NCI-H1417 treated with DMSO at 0.1 percent for 48 hours (cell line): ENCODE data around the gene CFAP52.
"Not testable (repeated sequence)": the region's sequence is repeated elsewhere in the genome, so short reads cannot be mapped to it uniquely, and the experiment has no call there.

Source experiments
- DNase-seq: peaks from one replicate; lab custom pipeline; 2025; lab: John Stamatoyannopoulos, UW

CFAP52 gene

GRCh38 chr17:9646546-9646885 lies 70.1 kb downstream of the CFAP52 start:
- no peak for DNase-seq

GRCh38 chr17:9647014-9647413 lies 70.6 kb downstream of the CFAP52 start:
- DNase-seq: no peak

- DNase-seq: no peak
Measured at GRCh38 chr17:9648521-9649110, 72.2 kb downstream of the CFAP52 start.

GRCh38 chr17:9658593-9659211 lies 82.3 kb downstream of the CFAP52 start:
- no peak for DNase-seq

GRCh38 chr17:9661027-9661426 lies 84.6 kb downstream of the CFAP52 start:
- DNase-seq: no peak

- DNase-seq: not testable (repeated sequence)
Measured at GRCh38 chr17:9663511-9663910, 87.1 kb downstream of the CFAP52 start.

GRCh38 chr17:9666461-9667050 lies 90.1 kb downstream of the CFAP52 start:
- DNase-seq: no peak

- DNase-seq: no peak
Measured at GRCh38 chr17:9668517-9668916, 92.1 kb downstream of the CFAP52 start.

- DNase-seq: no peak
Measured at GRCh38 chr17:9669551-9670008, 93.1 kb downstream of the CFAP52 start.

- no peak for DNase-seq
Measured at GRCh38 chr17:9670596-9670995, 94.2 kb downstream of the CFAP52 start.

- no peak for DNase-seq
Measured at GRCh38 chr17:9671559-9671958, 95.1 kb downstream of the CFAP52 start.

- DNase-seq: no peak
Measured at GRCh38 chr17:9672266-9672665, 95.8 kb downstream of the CFAP52 start.

- DNase-seq: no peak
Measured at GRCh38 chr17:9672691-9673090, 96.2 kb downstream of the CFAP52 start.

GRCh38 chr17:9676084-9676483 lies 99.6 kb downstream of the CFAP52 start:
- DNase-seq: no peak

- DNase-seq: no peak
Measured at GRCh38 chr17:9676820-9677310, 100.4 kb downstream of the CFAP52 start.

- DNase-seq: no peak
Measured at GRCh38 chr17:9677411-9677810, 101.0 kb downstream of the CFAP52 start.

- no peak for DNase-seq
Measured at GRCh38 chr17:9677896-9678295, 101.5 kb downstream of the CFAP52 start.

- DNase-seq: no peak
Measured at GRCh38 chr17:9684955-9685621, 108.6 kb downstream of the CFAP52 start.
